Stimulated activated CD4-positive, alpha-beta T cell treated with anti-CD3 and anti-CD28 coated beads, TNF-alpha, amount 100 ng/mL, for 48 hours (primary cell): ENCODE measurements around the gene GLCE.
"Not testable (repeated sequence)": the region's sequence is repeated elsewhere in the genome, so short reads cannot be mapped to it uniquely, and the experiment has no call there.

ENCODE experiments used
- DNase-seq, 3 donors: peaks; one replicate each; pipeline ENCODE4 v3.0.0-alpha.2; 2020; ENCODE audit warnings: low read depth in 3 of 3

Gene GLCE

GRCh38 chr15:69159805-69160140 is 662 bp upstream of the GLCE start:
- DNase-seq = no peak

DNA sequence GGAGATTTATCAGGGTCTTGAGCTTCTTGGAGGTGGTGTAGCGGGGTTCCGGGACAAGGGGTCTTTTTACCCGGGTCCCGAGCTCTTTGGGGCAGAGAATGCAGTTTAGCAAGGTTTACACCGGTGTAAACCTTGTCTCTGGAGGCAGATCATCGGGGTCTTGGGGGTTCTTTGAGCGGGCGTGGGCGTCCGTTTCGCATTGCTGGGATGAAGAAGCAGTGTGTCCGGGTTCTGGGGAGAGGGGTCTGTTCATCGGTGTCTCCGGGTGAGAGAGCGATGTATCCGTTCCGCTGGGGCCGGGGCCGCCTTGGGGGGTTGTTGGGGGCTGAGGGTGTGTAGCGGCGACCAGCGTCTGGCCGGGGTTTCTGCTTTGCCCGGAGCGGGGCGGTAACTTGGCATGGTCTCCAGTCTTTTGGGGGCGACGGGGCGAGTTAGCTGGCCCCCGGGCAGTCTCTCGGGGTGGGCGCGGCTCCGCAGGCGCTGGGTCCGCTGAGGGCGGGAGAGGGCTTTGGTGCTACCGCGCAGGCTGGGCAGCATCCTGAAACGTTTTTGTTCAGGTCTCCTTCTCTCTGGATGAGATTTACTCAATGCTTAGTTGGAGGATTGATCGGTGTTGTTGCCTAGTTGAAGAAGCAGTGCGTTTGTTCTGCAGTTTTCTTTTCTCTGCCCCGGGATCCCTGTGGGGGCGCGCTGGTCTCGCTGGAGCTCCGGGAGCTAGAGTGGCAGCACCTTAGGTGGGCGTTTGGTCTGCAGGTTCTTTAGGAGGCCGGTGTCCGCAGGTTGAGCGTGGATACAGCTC is 843 bp downstream of the GLCE start:
- no peak for DNase-seq

GRCh38 chr15:69161878-69162213 is 1.4 kb downstream of the GLCE start:
- no peak for DNase-seq

- DNase-seq = no peak
Observed at GRCh38 chr15:69163141-69163669, 2.8 kb downstream of the GLCE start.

DNA sequence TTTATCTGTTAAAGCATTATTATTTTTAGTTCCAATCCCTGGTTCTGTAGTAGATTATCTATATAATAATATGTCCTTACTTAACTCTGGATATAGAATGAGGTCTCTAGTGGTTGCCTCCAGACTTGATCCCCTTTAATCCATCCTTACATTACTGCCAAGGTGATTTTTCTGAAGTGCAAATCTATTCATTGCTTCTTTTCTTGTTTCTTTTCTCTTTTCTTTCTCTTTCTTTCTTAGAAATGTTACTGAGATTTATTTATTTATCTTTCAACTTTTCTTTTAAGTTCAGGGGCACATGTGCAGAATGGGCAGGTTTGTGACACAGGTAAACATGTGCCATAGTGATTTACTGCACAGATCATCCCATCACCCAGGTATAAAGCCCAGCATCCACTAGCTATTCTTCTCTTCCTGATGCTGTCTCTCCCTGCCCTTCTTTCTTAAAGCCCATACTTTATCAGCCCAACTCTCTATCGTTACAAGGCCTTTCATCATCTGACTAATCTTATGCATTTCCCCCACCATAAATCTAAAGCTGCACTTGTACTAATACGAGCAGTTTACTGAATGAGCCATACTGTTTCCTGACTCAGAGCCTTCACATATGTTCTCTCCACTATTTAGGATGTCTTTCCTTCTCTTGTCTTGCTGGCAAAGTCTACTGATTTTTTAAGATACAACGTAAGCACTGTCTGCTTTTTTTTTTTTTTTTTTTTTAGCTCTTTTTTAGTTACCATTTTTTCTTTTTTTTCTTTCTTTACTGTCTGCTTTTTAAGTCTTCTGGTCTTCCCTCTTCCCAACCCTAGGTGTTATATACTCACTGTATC is 4.6 kb downstream of the GLCE start:
- no peak for DNase-seq

GRCh38 chr15:69165637-69166025 is 5.2 kb downstream of the GLCE start:
- no peak for DNase-seq

GRCh38 chr15:69167218-69167846 is 6.9 kb downstream of the GLCE start:
- DNase-seq = no peak

- not testable (repeated sequence) for DNase-seq
Observed at GRCh38 chr15:69168361-69168760, 7.9 kb downstream of the GLCE start.

- DNase-seq = not testable (repeated sequence)
Observed at GRCh38 chr15:69169540-69169939, 9.1 kb downstream of the GLCE start.

GRCh38 chr15:69170597-69170996 is 10.2 kb downstream of the GLCE start:
- no peak for DNase-seq

- no peak for DNase-seq
Observed at GRCh38 chr15:69172847-69173246, 12.4 kb downstream of the GLCE start.

GRCh38 chr15:69175536-69175935 is 15.1 kb downstream of the GLCE start:
- DNase-seq = no peak

GRCh38 chr15:69181424-69181823 is 21.0 kb downstream of the GLCE start:
- no peak for DNase-seq

DNA sequence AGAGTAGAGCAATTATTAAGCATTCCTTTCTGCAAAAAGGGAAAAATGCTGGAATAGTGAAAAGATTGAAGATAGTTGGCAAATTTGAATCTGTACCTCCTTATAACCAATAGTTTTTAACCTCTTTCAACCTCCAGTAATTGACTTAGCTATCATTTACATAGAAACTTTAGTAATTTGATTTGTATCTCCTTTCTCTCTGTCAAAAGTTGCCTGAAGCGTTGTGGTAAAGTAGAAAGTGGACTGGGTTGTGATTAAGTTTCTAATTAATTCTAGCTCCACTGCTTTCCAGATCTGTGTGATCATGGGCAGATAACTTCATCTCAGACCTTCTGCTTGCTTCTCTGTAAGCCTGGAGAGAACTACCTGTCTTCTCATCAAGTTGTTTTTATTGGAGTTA is 24.8 kb downstream of the GLCE start:
- no peak for DNase-seq

GRCh38 chr15:69185706-69186105 is 25.3 kb downstream of the GLCE start:
- DNase-seq = no peak

- DNase-seq = no peak
Observed at GRCh38 chr15:69189157-69189556, 28.7 kb downstream of the GLCE start.

DNA sequence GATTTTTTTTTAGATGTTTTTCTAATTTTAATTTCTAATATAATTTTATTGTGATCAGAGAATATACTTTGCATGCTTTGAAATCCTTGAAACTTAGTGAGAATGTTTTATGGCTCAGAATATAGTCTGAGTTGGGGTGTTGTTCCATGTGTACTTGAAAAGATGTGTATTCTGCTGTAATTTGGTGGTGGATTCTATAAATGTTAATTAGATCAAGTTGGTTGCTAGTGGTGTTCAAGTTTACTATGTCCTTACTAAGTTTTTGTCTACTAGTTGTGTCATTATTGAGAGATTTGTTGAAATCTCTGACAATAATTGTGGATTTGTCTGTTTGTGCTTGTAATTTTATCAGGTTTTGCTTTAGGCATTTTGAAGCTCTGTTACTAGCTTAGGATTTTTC is 29.7 kb downstream of the GLCE start:
- DNase-seq = no peak

GRCh38 chr15:69190504-69190903 is 30.1 kb downstream of the GLCE start:
- no peak for DNase-seq

DNA sequence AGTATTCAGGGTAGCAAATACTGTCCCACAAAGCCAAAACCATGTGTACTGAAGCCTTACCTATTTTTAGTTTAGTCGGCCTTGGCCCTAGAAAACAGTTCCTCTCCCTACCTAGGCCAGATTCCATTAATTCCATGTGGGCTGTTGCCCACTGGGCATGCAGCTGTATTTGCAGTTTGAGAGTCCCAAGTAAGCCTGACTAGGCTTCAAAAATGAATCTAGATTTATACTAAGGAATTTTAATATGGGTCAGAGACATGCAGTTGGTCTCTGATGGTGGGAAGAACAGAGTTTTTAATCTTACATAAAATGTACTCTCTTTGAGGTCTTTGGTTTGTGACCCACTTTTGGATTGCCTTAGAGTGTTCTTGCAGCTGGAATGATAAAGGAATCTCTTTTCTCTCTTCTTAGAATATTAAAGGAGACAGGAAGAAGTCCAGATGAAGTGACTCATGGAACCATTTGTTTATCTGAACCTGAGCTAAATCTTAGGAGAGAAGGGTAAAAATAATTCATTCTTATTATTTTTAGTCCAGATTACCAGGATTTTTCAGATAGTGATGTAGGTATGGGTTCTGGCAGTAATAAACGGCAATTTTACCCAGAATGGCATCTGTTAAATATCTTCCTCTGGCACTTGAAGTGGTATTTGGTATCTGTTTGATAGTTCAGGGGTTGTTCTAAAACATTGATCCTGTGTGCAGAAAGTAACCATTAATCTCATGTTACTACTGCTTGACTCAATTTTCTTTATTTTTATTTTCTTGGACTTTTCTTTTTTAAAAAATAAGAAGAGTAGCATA is 33.8 kb downstream of the GLCE start:
- DNase-seq = no peak

DNA sequence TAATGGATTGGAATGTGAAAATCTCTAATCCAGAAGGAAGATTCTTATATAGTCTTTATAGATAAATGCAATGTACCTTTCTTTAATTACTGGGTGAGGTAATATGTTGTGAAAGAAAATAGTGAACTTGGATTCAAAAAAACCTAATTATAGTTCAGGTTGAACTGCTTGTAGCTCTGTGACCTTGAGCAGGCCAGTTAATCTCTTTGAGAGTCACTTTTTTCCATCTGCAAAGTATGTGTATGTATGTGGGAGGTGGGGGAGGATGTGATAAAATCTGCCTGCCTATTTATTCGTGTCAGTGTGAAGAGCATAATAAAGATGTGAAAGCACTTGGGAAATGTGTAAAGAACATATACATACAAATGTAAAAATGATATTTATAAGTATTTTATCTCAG is 34.4 kb downstream of the GLCE start:
- DNase-seq = no peak

DNA sequence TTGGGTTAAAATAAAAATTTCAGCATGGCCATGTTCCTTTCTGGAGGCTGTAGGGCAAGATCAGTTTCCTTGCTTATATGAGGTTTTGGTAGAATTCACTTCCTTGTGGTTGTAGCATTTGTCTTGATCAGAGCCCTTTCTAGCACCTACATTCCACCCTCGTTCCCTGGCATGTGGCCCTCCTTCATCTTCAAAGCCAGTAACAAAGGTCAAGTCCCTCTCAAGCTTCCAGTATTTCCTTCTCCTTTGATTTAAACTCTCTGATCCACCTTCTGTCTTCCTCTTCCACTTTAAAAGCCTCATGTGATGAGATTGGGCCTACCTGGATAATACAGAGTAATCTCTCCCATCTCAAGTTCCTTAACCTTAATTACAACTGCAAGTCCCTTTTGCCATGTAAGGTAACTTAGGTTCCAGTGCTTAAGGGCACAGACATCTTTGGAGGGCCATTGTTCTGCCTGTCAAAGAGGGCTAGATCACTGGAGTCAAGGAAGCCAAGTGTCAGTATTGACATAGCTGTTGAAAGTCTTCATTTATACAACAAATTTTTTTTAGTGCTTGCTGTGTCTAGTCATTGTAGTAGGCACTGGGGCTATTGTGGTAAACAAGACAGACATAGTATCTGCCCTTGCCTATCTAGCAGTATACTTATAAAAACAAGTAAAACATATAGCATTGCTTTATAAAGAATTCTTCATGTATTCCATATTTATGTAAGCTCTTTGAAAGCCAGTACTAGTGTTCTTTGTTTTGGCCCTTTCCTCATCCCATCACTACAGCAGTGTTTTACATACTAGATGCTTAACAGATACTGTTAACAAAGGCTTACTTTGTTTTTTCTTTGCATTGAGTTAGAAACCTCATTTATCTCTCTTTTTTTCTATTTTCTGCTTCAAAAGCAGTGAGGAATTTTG is 40.7 kb downstream of the GLCE start:
- no peak for DNase-seq
